Adipose tissue (tissue), 3 donors: Measurements from ENCODE around the gene KAT6B. TPM values are rescaled to one million over a fixed set of nuclear protein-coding genes. Genes with fewer than 3 reads are reported as not detected.

ENCODE experiments used
- H3K27ac ChIP-seq: one replicate; pipeline ENCODE4 v1.5.1; 2013; ENCODE audit warnings: low read depth, low read length
- WGBS, 3 donors: extraction: QIAGEN DNeasy Blood & Tissue Kit; methylation state at CpG; one replicate each; pipeline ENCODE4 v1.1.7; 2013; 5-methylcytosine and 5-hydroxymethylcytosine counted together
- polyA plus RNA-seq, 3 donors: library from polyadenylated mRNA; stranded (reverse); fragments of 200-250 nt; gene quantifications; one replicate each; pipeline ENCODE4 v1.2.3, GENCODE V29; 2013
- donor health status: healthy with polysubstance abuse.
- donor health status: Bipolar disorder and iron deficiency.
- donor health status: healthy.

Gene KAT6B
- polyA plus RNA-seq, 3 donors = 5.4 to 12.9 (median 6.8) TPM

GRCh38 chr10:74987339-74988053 lies 161.1 kb downstream of the KAT6B start:
- no peak overlapping the region for H3K27ac ChIP-seq
- 66 to 84% (median 69%) methylated on average over 4 of the region's 4 CpGs for WGBS, 3 donors

DNA sequence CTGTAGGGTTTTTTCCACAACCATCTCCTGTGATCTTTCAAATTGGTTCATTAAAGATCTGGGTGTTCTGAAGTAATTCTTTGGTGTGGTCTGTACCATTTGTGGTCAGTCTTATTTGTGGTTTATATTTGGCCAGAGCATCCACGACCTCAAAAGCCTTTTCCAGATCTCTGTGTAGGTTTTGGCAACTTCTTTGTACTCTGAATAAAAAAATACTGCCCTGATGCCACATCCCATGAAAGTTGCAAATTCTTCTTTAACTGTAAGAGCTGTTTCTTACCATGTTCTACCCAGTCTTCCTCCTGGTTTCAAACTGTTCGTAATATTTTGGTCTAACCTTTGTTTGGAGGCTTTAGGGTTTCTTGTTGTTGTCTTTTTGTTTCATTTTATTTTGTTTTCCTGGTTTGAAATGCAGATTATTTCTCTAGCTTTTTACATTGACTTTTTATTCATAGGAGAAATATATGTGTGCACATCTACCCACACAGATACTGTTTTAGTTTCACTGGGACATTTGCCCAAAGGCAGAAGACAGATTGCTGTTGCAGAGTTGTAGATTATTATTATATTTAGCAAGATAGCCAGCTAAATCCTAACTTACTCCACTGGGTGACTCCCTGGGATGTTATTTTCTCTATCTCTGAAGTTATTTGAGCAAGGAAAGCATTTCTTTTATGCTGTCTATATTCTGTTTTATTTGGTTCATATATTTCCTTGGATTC lies 161.8 kb downstream of the KAT6B start:
- no peak overlapping the region for H3K27ac ChIP-seq
- WGBS, 3 donors = 40 to 48% (median 42%) methylated on average over 2 of the region's 2 CpGs

DNA sequence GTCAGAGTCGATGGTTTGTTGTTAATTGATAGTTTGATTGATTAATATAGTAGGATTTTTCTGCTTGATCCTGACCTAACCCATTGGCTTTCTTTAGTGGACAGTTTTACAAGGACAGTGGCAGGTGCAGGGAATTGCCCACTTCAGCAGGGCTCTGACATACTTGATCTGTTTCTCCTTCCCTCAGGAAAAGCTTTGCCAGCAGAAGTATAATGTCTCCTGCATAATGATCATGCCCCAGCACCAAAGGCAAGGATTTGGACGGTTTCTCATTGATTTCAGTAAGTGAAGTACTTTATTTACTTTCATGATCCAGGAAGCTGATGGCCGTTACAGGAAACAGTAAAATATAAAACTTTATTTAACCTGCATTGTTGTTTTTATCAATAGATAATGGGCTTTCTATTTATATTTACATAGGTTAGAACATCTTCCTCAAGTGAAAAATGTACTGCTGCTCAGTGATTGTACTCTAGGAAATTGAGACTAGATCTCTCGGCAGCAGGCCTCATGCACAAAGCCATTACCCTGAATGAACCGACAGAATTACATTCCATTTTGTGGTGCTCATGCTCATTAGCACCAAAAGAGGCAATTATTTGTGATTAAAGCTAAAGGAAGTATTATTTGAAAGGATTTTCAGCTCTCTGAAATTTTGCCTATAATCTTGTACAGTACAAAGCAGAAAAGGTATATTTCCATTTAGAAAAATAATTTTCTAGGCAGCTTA lies 162.6 kb downstream of the KAT6B start:
- H3K27ac ChIP-seq = no peak overlapping the region
- WGBS, 3 donors = 28 to 53% (median 43%) methylated on average over 5 of the region's 5 CpGs

DNA sequence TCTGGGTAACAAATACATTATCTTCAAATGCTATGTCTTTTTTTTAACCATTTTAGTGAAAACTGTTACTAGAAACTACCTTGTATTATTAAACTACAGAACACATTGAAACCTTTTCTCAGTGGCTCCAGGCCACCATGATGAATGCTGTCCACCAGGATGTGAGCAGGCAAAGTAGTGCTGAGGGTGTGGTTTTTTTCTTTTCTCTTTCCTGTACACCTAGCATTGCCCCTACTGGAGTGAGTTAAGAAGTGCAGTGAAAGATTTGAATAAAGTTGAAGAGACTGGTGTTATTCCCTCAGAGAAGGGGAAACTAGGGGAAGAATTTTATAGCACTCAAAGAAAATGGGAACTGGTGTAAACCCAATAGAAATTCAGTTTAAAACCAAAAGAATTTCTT lies 165.0 kb downstream of the KAT6B start:
- H3K27ac ChIP-seq = no peak overlapping the region

GRCh38 chr10:74992068-74992467 lies 165.7 kb downstream of the KAT6B start:
- 96 to 99% (median 98%) methylated on average over 3 of the region's 3 CpGs for WGBS, 3 donors
- H3K27ac ChIP-seq = no peak overlapping the region

DNA sequence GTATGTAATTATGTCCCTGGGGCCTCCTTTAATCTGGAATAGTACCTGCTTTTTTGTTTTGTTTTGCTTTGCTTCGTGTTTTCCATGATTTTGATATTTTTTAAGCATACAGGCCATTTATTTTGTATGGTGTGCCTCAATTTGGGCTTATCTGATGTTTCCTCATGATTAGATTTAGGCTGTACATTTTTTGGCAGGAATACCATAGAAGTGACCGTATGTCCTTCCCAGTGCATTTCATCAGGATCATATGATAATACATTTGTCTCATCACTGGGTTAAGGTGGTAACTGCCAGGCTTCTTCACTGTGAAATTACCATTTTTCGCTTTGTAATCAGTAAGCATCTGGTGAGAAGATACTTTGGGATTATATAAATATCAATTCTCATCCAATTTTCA lies 167.2 kb downstream of the KAT6B start:
- no peak overlapping the region for H3K27ac ChIP-seq
- 92 to 94% (median 93%) methylated on average over 3 of the region's 3 CpGs for WGBS, 3 donors

- H3K27ac ChIP-seq = no peak overlapping the region
- 91 to 98% (median 94%) methylated on average over 3 of the region's 3 CpGs for whole genome bisulfite sequencing, 3 donors
Measured at GRCh38 chr10:74994854-74995253, 168.5 kb downstream of the KAT6B start.

GRCh38 chr10:74995806-74996205 lies 169.4 kb downstream of the KAT6B start:
- 60 to 95% (median 89%) methylated on average over 4 of the region's 4 CpGs for WGBS, 3 donors

GRCh38 chr10:74997163-74997562 lies 170.8 kb downstream of the KAT6B start:
- 64 to 92% (median 82%) methylated on average over 4 of the region's 4 CpGs for WGBS, 3 donors

More at GRCh38 chr10:74995806-74996205, 169.4 kb downstream of the KAT6B start:
- no peak overlapping the region for H3K27ac ChIP-seq

GRCh38 chr10:75000748-75001321 lies 174.4 kb downstream of the KAT6B start:
- H3K27ac ChIP-seq = no peak overlapping the region
- 65 to 91% (median 74%) methylated on average over 10 of the region's 10 CpGs for WGBS, 3 donors

More at GRCh38 chr10:74997163-74997562, 170.8 kb downstream of the KAT6B start:
- no peak overlapping the region for H3K27ac ChIP-seq

GRCh38 chr10:75001715-75002350 lies 175.4 kb downstream of the KAT6B start:
- 88 to 95% (median 95%) methylated on average over 5 of the region's 5 CpGs for WGBS, 3 donors
- no peak overlapping the region for H3K27ac ChIP-seq

DNA sequence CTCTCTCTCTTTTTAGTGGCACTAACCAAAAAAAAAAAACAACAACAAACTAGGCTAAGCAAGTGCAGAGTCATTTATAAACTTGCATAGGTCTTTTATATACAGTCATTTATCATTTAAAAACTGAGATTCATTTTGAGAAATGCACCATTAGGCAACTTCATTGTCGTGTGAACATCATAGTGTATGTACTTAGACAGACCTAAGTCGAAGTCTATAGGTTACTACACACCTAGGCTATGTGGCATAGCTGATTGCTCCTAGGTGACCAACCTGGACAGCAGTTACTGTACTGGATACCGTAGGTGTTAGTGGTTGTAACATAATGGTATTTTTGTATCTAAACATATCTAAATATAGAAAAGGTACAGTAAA lies 175.9 kb downstream of the KAT6B start:
- H3K27ac ChIP-seq = no peak overlapping the region
- WGBS, 3 donors = 82 to 97% (median 94%) methylated on average over 3 of the region's 3 CpGs

DNA sequence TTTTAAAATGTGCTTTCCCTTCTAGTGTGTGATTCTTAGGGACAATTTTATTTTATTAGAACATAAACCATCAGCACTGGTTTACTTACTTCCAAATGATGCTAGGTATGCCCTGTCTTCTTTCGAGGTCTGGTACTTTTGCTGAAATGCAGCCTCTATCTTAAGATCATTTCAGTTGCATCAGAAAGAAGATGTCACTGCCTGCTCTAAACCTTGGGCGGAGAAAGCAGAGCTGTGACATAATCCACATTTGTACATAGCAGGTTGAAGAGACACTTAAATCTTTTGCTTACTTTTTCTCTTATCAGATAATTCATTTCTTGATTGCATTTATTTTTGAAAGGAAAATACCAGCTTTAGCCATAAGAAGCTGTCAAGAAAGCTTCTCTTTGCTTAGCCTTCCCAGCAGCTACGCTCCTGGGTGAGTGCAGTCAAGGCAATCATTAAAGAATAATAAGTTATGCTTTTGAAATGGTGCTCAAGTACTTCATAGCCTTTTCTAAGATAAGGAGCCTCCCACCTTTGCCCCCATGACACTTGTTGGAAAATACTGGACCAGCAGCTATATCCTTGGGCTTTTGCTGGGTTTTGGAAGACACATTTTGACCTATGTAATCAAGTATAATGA lies 176.7 kb downstream of the KAT6B start:
- H3K27ac ChIP-seq = no peak overlapping the region
- WGBS, 3 donors = 91 to 94% (median 92%) methylated on average over 3 of the region's 3 CpGs

DNA sequence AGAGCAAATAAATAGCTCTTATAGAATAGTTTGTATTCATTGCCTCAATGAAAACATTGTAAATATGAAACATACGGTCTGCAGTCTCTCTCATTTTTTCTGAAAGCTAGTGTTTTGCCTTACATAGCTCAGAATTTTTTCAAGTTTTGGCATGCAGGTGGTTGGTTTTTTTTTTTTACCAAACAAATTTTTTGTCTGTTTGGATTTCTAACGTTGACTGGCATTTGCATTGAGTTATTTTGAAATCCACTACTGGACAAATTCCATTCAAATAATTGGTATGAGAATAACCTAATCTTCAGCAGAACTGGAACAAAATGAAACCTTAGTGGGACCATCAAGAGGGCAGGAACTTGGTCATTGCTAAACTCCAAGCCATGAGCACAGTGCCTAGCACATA lies 177.5 kb downstream of the KAT6B start:
- WGBS, 3 donors = 61 to 81% (median 78%) methylated on average over 2 of the region's 2 CpGs
- no peak overlapping the region for H3K27ac ChIP-seq

- no peak overlapping the region for H3K27ac ChIP-seq
- WGBS, 3 donors = 77 to 86% (median 80%) methylated on average over 2 of the region's 2 CpGs
Measured at GRCh38 chr10:75007646-75008045, 181.2 kb downstream of the KAT6B start.

- WGBS, 3 donors = 58 to 87% (median 60%) methylated on average over 1 of the region's 1 CpG
Measured at GRCh38 chr10:75008952-75009351, 182.6 kb downstream of the KAT6B start.

DNA sequence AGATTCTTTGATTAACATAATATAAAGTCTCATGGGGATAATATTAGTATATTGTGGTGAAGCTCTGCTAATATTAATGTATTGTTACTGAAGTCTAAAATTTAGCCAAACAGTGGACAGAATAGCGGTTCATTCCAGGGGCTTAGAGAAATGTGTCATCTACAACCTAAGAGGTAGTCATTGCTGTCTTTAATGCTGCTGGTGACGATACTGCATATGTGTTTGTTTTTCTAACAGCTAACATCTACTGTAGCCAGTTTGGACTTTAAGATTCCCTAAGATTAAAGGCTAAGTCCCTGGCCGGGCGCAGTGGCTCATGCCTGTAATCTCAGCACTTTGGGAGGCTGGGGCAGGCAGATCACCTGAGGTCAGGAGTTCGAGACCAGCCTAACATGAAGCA lies 183.0 kb downstream of the KAT6B start:
- H3K27ac ChIP-seq = no peak overlapping the region
- WGBS, 3 donors = 88 to 98% (median 97%) methylated on average over 5 of the region's 5 CpGs

More at GRCh38 chr10:75008952-75009351, 182.6 kb downstream of the KAT6B start:
- H3K27ac ChIP-seq = no peak overlapping the region

DNA sequence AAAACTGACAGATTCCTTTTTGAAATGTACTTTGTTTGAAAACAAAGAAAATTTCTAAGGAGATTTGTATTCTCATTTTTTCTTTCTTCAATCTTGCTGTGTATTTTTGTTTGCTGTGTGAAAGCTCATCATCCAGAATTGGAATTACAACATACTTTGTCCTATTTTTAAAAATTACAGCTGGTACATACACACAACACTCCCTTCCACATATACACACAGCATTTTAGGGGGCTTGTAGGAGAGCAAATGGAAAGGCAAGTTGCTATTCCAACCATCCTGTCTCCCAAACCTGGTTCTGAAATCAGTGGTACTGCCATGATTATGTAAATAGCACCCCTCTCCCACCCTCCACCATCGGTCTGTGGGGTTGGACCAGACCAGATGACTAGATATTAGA lies 184.0 kb downstream of the KAT6B start:
- 88 to 95% (median 90%) methylated on average over 1 of the region's 1 CpG for WGBS, 3 donors
- no peak overlapping the region for H3K27ac ChIP-seq
